CD4-positive, alpha-beta T cell treated with Interleukin-6 at 100 ng/mL for 8 hours (primary cell): ENCODE results near the gene COL18A1.
"Not testable (repeated sequence)": the region's sequence is repeated elsewhere in the genome, so short reads cannot be mapped to it uniquely, and the experiment has no call there.

Experiments
- DNase-seq: peaks from one replicate; pipeline ENCODE4 v3.0.0-alpha.2; 2020; ENCODE audit warnings: mixed read lengths, low spot score

The COL18A1 gene

DNA sequence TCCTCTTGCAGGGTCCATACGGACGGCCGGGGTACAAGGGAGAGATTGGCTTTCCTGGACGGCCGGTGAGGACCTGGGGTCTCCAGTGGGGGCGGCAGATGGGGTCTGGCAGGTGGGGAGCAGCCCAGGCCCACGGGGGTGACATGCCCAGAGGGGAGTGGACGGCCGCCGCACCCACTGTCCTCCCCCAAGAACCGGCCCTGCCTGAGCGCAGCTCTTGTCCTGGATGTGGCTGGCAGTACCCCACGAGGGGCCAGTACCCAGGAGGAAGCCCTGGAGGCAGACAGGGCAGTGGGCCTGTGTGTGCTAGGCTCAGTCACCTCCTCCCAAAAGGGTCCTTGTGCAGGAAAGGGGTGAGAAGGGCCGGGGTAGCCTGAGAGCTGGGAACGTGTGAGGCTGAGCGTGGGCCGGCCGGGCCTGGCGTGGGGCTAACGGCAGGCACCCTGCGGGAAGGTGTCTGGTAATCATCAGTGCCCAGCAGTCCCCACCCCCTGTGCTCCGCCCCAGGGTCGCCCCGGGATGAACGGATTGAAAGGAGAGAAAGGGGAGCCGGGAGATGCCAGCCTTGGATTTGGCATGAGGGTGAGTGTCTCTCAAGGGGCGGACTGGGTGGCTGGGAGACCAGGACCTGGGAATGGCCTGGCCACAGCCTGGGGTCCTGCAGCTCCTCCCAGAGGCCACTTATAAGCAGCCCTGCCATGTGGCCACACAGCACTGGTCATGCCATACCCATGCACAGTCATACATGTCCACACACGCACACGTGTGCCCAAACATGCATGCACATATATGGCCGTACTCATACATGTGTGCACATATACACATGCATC, 90.1 kb downstream of the COL18A1 start:
- DNase-seq: no peak

DNA sequence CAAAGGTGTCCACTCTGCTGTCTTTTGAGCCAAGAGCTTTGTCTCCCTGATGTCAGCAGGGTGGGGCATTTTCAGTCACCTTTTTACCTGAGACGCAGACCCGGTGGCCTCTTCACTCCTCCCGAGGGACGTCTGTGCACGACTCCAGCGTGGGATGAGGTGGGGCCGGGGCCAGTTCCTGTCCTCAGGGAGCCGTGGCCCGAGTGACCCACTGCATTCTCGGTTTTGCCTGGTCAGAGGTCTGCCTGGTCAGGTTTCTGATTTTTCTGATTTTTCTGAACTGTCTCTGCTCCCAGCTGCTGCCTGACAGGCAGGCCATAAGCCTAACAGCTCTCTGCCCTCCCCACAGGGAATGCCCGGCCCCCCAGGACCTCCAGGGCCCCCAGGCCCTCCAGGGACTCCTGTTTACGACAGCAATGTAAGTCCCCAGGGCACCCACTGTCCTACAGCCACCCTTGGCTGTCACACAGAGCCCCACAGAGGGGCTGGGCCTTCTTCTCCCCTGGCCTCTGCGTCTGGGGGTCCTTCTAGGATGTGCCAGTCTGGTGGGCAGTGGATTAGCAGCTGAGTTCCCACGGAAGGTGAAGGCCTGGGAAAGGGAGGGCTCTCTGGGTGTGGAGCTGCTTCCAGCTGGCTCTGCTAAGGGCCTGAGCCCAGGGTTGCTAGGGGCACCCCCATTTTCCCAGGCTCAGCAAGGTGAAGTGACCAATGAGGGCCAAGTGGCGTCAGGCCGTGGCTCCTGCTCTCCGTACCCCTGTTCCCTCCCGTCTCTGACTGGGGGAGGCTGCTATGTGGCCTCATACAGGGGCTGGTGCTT, 91.4 kb downstream of the COL18A1 start:
- no peak for DNase-seq

DNA sequence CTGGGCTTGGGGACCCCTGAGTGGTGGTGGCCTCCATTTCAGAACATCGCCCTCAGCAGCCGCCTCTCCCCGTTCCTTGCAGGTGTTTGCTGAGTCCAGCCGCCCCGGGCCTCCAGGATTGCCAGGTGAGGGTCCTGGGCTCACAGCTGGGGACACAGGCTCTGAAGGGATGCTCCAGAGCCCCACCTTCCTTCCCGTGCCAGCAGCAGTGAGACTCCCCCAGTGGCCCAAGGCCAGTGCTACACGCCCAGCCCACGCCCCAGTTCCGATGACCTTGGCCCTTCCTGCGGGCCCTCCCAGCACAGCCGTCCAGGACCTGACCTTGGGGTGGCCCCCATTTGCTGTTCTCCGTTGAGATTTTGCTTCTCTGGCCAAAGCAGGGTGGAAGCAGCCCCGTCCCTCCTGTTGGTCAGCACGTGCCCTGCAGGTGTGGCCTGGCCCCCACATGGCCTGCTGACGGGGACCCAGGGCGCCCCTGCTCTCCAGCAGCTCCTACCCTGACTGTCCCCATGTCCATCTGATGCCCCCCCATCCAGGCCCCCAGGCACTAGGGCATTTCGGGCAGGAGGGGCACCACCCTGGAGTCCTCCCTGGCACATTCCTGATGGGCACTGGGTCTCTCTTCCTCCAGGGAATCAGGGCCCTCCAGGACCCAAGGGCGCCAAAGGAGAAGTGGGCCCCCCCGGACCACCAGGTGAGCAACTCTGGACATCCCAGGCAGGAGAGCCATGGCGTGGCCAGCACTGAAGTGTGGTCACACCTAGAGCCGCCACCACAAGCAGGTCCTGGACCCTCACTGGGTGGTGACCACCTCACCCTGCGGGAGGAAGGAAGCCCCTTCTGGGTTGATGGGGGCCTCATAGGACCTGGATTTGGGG, 92.2 kb downstream of the COL18A1 start:
- no peak for DNase-seq

DNA sequence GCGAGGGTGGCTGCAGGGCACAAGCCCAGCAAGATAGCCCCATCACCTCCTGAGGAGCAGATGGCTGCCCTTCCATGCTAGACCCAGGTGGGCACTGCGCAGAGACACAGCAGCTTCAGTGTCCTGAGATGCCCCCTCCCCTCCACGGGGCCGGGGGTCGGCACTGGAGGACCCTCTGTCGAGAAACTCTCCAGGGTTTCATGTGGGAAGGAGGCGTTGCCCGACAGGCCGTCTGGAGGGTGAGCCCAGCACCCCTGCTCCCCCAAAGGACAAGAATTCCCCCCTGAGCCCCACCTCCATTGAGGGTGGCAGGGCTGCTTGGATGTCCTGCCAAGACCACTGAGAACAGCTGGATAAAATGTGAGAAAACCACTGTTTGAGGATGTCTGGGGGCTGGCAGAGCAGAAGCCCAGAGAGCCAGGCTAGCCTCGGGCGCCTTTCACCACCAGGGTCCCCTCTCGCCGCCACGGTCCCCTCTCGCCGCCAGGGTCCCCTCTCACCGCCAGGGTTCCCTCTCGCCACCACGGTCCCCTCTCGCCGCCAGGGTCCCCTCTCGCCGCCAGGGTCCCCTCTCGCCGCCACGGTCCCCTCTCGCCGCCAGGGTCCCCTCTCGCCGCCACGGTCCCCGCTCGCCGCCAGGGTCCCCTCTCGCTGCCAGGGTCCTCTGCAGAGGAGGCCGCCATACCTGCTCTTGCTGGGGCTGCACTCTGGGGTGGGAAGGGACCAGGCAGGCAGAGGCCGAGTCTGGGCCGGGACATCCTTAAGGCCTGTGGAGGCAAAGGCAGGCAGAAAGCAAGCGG, 93.1 kb downstream of the COL18A1 start:
- no peak for DNase-seq

DNA sequence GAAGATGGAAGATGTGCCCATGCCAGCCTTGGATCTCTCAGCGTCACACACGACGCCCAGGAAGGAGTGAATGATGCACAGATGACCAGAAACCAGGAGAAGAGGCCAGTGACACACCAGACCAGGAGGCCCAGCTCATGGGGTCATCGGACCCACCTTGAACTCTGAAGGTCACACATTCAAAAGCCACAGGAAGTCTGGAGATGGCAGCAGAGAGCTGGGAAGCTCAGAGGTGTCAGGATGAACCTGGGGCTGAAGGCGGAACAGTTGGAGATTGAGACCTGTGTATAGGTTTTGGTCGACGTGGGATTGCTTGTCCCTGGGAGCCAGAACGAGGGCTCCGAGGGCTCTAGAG, 93.7 kb downstream of the COL18A1 start:
- no peak for DNase-seq

DNA sequence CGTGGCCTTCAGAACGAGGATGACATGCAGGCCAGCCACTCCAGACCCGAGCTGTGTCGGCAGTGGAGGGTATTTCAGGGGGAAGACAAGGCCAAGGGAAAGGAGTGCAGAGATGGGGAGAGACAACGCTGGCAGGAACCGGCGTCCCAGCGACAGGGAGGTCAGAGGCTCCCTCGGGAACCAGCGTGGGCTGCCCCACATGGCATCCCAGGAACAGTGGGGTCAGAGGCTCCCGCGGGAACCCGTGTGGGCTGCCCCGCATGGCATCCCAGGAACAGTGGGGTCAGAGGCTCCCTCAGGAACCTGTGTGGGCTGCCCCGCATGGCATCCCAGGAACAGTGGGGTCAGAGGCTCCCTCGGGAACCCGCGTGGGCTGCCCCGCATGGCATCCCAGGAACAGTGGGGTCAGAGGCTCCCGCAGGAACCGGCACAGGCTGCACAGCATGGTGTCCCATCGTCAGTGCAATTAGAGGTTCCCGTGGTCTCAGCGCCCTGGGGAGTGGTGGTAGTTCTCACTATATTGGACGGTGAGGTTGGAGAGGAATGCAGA, 94.3 kb downstream of the COL18A1 start:
- no peak for DNase-seq

DNA sequence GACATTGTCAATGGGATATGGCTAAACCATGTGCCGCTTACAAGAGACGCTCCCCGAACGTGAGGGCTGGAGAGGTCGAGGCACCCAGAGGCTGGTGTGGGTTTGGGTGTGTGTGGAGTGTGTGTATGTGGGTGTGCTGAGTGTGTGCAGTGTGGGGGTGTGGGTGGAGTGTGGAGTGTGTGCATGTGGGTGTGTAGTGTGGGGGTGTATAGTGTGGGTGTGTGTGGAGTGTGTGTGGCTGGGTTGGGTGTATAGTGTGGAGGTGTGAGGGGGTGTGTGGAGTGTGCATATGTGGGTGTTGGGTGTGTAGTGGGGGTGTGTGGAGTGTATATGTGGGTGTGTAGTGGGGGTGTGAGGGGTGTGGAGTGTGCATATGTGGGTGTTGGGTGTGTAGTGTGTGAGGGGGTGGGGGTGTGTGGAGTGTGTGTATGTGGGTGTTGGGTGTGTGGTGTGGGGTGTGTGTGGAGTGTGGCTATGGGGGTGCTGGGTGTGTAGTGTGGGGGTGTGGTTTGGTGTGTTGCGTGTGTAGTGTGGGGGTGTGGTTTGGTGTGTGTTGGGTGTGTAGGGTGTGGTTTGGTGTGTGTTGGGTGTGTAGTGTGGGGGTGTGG, 95.1 kb downstream of the COL18A1 start:
- DNase-seq: no peak

DNA sequence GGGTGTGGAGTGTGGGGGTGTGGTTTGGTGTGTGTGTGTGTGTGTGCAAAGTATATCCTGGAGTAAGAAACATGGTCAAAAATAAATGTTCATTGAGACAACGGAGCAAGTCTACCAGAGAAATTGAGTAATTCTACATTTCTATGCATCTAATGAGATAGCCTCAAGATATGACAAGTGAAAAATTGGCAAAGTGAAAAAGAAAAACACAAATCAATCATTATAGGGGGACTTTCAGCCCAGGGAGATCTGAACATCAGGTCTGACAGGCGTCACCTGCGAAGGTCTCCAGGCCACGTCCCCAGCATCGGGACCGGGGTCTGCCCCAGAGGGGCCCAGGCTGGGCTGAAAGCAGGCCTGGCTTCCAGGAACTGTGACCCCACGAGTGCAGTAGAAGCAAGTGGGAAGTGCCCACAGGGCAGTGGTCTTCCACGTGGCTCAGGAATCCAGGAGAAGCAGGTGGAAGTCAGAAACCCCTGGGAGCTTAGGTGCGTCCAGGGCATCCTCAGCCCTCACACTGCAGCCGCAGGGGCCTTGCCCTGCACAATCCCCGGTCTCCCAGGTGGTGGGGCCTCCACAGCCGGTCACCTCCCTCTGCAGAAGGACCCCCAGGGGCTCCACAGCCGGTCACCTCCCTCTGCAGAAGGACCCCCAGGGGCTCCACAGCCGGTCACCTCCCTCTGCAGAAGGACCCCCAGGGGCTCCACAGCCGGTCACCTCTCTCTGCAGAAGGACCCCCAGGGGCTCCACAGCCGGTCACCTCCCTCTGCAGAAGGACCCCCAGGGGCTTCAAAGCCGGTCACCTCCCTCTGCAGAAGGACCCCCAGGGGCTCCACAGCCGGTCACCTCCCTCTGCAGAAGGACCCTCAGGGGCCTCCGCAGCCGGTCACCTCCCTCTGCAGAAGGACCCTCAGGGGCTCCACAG, 96.4 kb downstream of the COL18A1 start:
- DNase-seq: not testable (repeated sequence)

DNA sequence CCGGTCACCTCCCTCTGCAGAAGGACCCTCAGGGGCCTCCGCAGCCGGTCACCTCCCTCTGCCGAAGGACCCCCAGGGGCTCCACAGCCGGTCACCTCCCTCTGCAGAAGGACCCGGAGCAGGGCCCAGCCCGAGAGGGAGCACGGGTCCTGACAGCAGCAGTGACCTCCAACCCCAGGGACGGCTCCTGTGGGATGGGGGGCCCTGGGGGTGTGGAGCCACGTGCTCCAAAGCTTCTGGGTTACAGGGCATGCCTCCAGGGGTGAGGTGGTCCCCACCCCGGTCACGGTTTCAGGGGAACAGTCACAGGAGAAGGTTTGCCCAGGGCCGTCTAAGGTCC, 97.0 kb downstream of the COL18A1 start:
- DNase-seq: no peak

DNA sequence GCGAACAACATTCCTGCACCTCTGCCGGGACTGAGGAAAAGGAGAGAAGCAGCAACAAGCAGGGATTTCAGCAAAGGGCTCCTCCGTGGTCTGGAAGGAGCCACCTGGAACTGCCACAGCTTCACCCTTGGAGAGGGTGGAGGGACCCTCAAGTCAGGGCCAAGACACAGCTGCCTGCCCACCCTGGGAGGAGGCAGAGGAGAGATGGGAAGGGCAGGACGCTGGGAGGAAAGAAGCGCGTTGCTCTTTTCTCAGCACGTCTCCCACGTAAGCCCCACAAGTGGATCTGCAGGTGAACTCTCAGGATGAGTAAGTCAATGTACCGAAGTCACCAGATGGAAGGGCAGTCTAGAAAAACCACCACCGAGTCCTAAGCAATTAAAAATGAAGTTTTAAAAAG, 97.6 kb downstream of the COL18A1 start:
- DNase-seq: no peak

DNA sequence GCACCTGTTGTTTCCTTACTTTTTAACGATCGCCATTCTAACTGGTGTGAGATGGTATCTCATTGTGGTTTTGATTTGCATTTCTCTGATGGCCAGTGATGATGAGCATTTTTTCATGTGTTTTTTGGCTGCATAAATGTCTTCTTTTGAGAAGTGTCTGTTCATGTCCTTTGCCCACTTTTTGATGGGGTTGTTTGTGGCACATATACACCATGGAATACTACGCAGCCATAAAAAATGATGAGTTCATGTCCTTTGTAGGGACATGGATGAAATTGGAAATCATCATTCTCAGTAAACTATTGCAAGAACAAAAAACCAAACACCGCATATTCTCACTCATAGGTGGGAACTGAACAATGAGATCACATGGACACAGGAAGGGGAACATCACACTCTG, 98.3 kb downstream of the COL18A1 start:
- DNase-seq: not testable (repeated sequence)

DNA sequence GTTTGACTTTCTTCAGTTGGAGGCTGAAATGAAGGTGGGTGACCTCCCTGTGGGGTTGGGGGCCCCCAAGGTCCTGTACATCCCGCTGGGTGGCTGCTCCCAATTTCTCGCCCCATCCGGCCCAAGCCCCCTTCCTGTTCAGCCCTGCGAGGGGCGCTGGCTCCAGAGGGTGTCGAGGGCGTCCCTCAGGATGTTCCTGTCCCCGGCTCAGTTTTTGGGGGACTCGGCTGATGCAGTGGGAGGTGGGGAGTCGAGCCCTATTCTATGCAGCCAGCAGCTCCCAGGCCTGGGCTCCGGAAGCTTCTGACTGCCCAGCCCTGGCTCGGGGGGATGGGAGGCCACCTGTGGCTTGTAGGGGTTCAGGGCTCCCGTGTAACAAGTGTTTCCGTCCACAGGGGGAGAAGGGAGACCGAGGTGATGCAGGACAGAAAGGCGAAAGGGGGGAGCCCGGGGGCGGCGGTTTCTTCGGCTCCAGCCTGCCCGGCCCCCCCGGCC, 99.1 kb downstream of the COL18A1 start:
- DNase-seq: no peak

DNA sequence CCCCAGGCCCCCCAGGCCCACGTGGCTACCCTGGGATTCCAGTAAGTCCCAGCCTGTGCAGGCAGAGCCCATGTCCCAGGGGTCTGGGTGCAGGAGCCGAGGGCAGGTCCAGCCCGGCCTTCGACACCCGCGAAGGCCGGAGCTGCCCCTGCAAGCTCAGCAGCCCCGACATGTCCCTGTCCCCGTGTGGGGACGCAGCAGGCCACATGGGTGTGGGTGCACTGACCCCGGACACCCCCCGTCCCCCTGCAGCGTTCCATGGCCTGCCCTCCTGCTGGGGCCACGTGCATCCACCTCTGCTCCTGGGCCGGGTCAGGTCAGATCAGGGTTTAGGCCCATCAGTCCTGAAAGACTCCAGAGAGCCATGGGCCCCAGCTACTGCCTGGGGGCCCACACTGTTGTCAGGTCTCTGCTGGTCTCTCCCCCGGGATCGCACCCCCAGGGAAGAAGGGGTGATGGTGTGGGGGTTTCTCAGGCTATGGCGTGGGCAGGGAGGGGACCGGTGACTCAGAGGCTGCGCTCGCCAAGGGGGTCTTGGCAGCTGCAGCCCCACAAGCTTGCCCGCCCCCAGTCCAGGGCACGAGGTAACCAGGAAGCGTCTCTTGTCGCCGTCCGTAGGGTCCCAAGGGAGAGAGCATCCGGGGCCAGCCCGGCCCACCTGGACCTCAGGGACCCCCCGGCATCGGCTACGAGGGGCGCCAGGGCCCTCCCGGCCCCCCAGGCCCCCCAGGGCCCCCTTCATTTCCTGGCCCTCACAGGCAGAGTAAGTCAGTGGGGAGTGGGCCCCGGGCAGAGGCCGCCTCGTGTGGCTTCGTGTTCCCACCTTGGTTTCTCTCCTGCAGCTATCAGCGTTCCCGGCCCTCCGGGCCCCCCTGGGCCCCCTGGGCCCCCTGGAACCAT, 99.8 kb downstream of the COL18A1 start:
- DNase-seq: no peak

DNA sequence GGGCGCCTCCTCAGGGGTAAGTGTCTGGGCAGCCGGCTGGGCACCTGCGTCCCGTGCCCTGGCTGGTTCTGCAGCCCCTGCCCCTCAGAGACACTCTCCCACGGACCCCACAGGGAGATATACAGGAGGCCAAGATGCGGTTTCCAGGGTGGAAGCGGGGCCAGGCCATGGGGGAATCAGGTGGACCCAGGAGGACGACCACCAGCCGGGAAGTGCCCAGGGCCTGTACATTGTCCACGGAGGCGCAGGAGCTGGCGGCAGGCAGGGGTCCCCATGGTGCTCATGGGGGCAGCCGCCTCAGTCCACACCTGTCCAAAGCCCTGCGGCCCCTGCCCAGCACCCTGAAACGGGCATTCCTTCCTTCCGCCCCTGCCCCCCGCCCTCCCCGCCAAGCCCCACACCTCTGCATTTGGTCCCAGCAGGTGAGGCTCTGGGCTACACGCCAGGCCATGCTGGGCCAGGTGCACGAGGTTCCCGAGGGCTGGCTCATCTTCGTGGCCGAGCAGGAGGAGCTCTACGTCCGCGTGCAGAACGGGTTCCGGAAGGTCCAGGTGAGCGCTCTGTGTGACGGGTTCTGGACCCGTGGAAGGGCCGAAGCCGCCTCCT, 100.6 kb downstream of the COL18A1 start:
- DNase-seq: no peak

DNA sequence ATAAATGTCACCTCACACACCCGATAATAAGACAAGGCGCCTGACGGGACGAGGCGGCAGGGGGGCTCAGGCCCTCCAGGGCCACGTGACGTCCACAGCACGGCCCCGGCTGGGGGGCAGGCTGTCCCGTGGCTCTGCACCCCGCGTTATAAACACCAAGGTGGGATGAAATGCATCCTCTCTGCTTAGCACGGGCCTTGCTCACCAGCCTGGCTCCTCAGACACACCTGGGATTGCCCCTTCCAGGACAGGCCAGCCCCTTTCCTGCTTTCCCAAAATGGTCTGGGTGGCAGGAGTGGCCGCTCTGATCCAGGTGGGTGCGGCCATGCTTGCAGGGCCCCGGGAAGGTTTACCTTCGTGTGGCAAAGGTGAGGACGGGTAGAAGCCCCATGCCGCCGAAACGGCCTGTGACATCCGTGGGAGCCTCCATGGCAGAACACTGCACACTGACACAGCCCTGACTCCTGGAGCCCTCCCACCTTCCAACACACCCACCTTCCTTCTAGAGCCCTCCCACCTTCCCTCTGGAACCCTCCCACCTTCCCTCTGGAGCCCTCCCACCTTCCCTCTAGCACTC, 101.4 kb downstream of the COL18A1 start:
- DNase-seq: no peak

DNA sequence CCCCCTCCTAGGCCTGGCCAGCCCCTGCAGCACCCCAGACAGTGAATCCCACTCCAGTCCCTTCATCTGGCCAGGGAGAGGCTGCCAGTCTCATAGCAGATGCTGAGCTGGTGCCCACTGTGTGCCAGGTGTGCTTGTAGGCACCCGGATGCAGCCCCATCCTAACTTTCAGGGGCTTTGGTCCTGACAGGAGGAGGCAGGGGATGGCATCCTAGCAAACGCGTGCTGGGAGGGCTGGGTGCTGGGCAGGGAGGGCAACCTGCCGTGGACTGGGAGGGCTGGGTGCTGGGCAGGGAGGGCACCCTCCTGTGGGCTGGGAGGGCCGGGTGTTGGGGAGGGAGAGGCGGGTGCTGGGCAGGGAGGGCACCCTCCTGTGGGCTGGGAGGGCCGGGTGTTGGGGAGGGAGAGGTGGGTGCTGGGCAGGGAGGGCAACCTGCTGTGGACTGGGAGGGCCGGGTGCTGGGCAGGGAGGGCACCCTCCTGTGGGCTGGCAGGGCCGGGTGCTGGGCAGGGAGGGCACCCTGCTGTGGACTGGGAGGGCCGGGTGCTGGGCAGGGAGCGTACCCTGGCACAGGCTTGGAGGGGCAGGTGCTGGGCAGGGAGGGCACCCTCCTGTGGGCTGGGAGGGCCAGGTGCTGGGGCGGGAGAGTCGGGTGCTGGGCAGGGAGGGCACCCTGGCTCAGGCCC, 102.0 kb downstream of the COL18A1 start:
- no peak for DNase-seq

DNA sequence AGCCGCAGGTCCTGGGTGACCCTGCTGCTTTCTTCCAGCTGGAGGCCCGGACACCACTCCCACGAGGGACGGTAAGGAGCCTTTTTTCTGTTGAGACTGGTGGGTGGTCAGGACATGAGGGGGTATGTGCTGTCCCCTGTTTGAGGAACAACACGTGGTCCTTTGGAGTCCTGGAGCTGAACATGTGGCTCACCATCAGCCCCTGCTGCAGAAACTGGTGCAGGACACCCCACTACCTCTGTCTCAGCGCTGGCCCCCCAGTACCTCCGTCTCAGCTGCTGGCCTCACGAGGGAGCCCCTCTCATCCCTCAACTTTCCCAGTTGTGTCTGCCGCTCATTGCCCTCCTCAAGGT, 102.5 kb downstream of the COL18A1 start:
- DNase-seq: no peak
